IPS-NIHi11 (cell line): ENCODE results near the gene KCNH5.
A peak's percentile ranks its signal among the peaks of the same experiment; 100 is the strongest.

Source experiments
- DNase-seq: peaks from one replicate; pipeline ENCODE4 v3.0.0; 2012; ENCODE audit warnings: mixed read lengths, low spot score

Gene KCNH5, protein sequence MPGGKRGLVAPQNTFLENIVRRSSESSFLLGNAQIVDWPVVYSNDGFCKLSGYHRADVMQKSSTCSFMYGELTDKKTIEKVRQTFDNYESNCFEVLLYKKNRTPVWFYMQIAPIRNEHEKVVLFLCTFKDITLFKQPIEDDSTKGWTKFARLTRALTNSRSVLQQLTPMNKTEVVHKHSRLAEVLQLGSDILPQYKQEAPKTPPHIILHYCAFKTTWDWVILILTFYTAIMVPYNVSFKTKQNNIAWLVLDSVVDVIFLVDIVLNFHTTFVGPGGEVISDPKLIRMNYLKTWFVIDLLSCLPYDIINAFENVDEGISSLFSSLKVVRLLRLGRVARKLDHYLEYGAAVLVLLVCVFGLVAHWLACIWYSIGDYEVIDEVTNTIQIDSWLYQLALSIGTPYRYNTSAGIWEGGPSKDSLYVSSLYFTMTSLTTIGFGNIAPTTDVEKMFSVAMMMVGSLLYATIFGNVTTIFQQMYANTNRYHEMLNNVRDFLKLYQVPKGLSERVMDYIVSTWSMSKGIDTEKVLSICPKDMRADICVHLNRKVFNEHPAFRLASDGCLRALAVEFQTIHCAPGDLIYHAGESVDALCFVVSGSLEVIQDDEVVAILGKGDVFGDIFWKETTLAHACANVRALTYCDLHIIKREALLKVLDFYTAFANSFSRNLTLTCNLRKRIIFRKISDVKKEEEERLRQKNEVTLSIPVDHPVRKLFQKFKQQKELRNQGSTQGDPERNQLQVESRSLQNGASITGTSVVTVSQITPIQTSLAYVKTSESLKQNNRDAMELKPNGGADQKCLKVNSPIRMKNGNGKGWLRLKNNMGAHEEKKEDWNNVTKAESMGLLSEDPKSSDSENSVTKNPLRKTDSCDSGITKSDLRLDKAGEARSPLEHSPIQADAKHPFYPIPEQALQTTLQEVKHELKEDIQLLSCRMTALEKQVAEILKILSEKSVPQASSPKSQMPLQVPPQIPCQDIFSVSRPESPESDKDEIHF

DNA sequence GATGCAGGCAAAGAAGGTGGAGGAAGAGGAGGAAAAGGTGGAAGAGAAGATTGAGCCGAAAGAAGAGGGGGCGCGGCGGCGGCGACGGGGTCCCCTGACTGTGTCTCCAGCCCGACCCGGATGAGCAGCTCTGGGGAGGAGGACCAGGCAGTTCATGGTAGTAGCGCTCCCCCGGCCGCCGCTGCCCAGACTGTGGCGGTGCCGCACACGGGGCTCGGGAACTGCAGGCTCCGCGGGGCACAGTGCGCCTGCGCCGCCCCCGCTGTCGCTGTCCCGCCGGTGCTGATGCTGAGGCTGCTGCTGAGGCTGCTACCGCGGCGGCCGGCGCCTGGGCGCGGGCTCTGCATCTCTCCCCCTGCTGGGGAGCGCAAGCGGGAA, at the start of gene KCNH5:
KCNH5 (minus strand) TSS at position 225 of the 378 bp plus-strand sequence. CDS start 272 bp downstream, outside the sequence.
- DNase-seq: peak; percentile 90

DNA sequence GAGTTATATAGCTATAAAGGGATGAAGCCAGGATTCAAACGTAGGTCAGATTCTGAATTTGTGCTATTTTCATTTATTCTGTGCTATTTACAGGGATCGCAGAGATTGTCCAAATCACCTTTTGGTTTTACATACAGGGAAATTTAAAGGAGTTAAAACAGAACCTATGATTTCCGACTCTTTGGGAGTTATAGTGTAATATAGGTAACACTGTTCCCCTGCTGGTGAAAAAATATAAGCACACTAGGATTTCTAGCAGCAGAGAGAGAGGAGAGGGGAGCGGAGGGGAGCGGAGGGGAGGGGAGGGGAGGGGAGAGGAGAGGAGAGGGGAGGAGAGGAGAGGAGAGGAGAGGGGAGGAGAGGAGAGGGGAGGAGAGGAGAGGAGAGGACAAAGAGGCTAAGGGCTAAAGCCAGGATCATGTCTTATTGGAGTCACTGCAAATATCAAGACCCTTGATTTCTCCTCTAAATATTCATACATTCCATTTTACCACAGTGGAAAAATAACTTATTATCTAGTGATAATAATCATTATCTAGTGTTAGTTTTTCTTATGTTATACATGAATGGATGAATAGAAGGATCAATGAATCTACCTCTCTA, 46.2 kb upstream of the KCNH5 start:
- DNase-seq: no peak

DNA sequence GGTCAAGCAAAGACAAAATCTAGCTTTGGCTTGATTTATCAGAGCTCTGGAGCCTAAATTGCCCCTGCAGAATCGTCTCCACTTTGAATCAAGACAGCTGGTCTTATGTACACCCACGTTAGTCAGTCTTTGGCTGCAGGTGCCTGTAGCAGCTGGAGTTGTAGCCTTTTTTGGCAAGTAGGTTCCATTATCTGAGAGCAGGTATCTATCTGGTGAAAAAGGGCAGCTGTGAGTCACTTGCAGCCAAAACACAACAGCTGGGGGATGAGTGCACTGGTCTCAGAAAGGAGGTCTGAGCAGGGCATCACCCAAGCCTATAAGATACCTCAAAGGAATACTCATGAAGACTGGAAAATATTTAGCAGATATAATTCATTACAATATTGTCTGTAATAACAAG, 43.6 kb upstream of the KCNH5 start:
- no peak for DNase-seq

DNA sequence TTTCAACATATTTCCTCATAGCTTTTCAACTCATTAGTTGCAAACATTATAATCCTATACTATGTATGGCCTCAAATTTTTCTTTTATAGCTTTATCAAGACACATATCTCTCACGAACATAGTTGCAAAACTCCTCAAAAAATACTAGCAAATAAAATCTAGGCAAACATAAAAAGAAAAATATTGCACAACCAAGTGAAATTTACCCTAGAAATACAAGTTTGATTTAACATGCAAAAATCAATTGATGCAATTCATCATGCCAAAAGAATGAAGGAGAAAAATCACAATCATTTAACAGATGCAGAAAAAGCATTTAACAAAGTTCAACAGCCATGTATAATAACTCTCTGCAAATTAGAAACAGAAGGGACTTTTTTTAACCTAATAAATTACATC, 33.3 kb upstream of the KCNH5 start:
- DNase-seq: no peak

DNA sequence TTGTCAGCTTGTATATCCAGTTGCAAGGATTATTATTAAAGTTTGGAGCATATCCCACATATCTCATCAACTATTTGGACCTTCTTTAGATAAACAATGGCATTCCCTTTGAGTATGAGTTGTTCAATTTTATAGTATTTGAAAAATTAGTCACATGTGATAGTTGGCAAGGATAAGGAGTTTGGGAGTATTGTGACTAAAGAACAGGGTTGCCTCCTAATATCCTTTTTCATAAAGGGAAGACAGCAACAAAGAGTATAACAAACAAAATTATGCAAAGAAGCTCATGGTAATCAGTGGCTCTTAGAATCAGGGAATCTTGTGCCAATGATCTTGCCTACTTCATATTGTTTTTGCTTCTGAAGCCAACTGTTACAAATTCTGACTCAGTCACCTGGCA, 31.2 kb upstream of the KCNH5 start:
- DNase-seq: no peak

DNA sequence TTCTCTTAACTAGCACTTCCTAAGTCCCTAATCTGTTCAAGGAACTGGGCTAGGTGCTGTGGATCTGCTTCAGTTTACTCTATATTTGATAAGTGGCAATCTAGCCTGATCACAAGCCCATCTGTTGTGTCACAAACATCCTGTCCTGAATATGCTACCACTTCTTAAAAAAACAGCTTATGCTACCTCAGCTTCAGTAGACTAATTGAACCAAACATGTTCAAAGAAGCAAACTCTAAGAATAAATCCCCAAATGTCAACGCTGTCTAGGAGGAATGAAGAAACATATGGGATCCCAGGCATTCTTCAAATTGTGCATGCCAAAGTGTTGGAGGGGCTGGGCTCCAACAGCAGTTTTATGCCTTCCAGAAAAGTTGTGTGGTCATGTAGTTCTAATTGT, 10.4 kb upstream of the KCNH5 start:
- no peak for DNase-seq

DNA sequence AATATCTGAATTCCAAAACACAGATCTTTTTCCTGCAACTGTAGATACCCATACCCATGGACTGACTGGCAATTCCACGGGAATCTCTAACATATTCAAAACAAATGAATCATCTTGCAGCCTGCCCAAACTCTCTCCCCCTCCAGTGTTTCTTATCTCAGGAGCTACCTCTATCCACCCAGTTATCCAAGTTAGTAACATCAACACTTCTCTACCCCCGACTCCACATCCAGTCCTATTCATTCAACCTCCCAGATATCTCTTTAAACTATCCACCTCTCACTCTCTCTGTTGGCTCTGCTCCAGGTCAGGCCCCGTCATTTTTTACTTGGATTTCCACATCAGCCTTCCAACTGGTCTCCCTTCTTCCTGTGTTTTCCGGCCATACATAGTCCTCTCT, 6.7 kb upstream of the KCNH5 start:
- DNase-seq: no peak

DNA sequence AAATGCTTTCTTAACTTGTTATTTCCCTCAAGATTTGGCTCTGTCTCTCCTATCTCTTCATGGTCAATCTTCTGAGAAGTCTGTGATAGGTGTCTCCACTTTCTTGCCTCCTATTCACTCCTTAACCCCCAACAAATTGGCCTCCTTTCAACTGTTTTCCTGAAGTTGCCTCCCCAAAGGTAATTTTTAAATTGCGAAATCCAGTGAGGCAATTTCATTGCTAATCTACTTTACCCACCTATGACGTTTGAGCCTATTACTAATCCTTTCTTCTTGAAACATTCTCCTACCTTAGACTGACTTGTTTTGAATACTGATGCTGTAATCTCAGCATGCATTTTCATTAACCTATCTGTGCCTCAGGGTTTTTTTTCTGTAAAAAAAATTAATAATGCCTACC, 6.0 kb upstream of the KCNH5 start:
- no peak for DNase-seq

DNA sequence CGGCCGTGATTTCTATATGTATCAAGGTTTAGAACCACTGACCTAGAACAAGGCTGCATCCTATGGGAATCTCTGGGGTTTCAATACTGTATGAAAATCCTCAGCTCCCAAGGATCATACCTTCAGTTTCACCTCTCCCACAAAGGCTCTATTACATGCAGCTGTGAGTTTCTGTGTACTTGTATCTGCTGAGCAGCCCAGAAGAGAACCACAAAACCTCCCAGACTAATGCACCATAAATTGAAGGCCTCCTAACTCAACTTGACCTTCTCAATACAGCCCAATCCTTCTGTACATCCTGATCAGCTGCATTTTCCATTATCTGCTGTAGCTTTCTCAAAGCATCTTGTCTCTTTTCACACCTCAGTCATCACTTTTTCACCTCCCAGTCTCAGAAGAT, 5.4 kb upstream of the KCNH5 start:
- no peak for DNase-seq

DNA sequence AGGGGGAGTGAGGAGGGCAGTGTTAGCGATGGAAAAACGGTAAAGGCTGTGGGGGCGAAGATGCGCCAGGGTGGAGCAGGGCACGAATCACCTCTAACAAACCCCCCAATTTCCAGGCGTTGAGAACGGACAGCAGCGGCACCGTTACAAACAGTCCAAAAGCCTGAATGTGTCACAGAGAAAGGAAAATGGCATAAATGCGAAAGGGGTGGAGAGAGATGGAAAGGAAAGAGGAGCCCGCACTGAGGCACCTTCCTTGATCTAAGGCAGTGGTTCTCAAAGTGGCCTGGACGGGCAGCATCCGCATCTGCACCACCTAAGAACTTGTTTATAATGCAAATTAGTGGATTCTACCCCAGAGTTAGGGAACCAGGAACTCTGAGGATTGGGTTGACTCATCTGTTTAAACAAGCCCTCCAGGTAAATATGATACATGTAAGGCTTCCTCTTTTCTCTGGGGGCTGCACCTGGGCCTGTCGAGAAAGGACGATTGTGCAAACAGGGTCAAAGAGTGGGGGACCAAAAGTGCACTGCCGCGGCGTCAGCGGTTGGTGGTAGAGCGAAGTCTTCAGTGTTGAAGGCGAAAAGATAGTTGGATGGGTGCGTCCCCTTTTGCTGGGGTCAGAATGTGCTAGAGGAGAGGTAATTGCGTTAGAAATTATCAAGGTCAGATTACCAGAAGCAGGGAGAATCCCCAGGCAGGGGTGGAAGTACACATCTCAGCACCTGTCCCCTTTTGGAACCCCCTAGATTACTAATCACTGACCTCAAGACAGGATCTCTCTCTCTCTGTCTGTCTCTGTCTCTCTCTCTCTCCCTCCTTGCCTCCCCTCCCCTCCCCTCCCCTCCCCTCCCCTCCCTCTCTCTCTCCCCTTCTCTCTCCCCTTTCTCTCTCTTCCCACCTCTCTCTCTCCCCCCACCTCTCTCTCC, 1.3 kb upstream of the KCNH5 start:
- DNase-seq: peak; percentile 17

DNA sequence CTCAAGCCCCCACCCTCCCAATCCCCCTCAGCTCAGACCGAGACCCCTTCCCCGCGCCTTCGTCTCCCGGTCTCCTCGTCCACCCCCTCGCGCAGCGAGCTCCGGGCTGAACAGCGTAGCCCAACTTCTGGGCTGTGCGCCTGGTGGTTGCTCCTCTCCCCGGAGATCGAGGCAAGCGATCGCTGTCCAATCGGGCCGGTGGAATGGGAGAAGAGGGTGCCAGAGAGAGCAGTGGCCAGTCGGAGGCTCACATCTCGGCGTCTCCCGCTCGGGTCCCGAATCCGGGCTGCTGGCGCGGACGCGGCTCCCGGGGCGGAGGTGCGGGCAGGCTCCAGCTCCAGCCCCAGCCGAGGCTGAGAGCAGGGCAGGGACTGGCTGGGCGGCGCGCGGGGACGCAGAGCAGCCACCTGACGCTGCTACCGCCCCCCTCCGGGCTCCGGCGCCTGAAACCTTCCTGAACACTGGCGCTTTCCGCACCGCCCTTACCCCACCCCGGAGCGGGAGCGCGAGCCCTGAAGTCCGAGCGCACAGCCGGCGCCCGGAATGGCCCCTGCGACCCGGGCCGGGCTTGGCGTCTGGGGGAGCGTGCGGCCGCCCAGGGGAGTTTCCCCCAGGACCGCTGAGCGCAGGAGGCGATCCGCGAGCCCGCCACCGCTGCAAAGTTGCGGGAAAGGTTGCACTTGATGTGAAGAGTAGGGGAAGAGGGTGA, 508 bp upstream of the KCNH5 start:
- peak; percentile 78 for DNase-seq

DNA sequence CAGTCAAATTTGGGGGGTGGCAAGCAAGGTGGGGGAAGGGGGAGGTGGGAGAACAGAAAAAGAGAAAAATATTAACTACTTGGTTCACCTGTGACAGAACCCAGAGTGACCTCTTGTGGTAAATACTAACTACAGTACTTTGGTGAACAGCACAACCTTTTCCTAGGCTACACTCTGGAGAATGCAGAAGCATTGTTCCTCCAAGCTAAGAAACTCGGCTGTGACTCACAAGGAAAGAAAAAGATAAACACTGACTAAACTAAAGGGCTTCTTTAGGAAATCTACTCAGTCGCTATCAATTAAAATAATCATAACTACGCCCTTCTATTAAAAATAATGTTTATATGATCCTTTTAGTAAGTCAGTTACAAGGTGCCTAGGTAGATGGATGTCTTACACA, 5.4 kb downstream of the KCNH5 start:
- peak; percentile 24 for DNase-seq

DNA sequence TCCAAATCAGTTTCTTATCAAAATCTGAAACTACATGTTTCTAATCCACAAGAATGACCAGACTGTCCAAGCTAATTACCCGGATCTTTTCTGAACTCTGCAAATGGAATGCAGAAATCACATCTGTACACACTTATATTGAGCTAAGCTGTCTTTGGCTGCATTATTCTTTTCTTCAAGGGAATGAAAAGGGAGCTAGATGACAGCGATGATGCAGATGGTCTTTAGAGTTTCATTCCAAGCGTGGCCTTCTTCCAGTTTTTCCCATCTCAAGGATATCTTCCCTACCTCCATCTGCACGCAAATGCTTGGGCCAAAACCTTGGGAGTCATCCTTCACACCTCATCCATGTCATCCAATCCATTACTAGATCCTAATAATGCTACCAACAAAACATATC, 12.6 kb downstream of the KCNH5 start:
- no peak for DNase-seq

DNA sequence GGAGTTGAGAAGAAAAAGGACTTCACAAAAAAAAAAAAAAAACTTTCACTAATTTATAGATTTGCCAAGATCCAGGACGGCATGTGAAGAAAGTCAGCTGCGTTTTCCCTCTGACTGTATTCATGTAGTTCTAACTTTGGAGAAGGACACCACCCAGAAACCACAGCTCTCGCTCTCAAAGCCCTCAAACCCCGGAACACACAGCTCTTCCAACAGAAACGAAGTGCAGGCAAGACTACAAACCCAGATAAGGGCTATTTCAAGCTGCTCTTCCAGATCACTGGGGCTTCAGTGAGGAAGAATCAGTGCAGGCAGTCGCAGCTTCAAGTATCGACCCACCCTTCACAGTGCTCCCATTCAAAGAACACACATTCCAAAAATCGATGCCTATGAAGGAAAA, 13.2 kb downstream of the KCNH5 start:
- DNase-seq: no peak

DNA sequence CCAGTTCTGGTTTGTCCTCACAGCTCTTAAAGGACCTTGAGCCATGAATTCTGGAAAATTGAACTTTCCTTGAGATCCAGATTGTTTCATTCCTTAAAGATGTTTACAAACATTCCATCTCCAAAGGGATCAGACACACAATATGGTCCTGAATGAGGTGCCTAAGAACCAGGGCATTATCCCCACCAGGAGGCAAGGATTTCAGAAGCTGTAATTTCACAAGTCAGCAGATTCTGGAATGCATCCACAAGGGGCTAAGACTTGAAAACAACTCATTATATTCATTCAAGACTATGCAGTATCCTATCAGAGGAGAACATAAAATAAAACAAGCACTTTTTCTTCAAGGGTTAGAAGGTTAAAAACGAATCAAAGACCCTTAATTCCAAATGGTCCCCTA, 15.1 kb downstream of the KCNH5 start:
- no peak for DNase-seq

DNA sequence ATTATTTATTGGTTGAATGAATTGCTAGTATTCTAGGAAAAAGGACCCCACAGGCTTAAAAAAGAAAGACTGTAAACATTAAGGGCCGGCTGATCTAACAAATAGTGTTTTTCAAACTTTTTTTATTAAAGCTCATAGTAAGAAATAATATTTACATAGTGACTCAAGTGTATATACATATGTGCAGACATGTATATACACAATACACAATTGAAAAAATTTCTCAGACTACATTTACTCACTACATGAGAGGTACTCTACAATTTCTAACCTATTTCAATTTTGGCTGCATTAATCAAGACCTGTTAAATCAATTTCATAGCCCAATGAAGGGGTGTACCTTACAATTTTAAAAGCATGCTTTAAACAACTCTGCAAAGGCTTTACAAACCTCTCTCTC, 17.5 kb downstream of the KCNH5 start:
- no peak for DNase-seq

DNA sequence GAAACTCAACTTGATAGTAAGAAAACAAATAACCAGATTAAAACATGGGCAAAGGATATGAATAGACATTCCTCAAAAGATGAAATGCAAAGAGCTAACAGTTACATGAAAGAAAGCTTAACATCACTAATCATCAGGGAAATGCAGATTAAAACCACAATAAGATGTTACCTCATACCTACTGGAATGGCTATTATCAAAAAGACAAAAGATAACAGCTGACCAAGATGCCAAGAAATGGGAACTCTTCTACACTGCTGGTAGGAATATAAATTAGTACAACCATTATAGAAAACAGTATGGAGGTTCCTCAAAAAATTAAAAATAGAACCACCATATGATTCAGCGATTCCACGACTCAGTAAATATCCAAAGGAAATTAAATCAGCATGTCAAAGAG, 18.8 kb downstream of the KCNH5 start:
- DNase-seq: no peak

DNA sequence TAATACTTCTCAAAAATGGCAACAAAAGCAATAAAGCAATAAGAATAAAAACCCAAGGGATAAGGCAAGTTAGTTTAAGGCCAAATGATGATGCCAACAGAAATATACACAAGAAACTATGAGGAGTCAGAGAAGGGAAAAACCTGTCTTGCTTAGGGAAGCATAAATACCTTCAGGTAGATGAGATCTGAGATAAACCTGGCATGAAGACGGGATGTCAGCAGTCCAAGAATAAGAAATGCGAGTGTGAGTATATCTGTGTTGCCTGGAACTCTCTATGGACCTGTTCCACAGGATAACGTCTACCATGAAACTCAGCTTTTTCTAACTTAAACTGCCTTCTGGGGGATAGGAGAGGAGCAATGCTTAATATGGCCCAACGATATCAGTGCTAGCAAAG, 30.6 kb downstream of the KCNH5 start:
- no peak for DNase-seq

DNA sequence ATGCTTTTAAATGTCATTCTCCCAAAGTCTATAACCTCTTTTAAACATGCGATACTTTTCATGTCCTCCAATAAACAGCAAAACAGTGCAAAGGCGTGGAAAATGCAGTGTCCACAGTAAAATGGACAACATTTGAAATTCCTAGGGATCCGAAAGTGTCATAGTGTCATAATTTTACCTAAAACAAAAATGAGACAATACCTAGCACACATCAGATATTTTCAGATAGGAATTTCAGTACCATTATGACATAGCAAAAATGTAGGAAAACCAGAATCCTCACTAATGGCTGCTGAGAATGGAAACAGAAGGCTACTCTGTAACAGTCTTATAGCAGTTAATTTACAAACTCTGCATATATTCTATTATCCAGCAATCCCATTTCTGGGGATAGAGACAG, 33.1 kb downstream of the KCNH5 start:
- DNase-seq: no peak

DNA sequence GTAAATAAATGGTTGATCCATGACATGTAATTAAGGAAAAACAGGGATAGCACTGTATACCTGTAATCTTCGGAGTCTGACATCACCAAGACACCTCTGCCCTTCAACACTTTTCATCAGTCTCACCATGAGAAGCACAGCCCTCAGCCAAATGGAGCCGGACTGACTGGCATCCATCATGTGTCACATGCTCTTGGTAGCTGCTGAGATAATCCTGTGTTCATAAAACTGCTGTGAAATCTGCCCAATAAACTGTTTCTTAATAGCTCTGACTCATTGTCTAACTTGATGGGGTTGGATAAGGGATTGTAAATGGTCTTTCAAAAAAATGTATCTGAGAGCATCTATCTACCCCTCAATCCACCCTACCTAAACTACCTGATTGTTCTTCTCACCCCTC, 33.6 kb downstream of the KCNH5 start:
- no peak for DNase-seq

DNA sequence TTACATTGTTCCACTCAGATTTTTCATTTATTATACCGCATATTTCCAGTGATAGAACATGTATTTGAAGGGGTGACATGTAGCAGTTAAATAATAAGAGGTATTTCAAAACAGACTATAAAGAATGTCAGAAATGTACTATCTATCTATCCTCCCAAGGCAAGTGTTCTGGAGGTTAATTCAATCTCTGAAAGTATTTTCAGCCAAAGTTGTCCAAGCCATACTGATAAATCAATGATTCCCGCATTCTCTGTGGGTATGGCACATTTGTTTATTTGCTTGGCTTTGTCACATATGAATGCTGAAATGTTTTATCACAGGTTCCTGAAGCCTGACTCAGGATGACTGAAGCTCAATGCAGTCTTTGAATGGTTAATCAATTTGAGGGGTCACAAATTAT, 35.8 kb downstream of the KCNH5 start:
- DNase-seq: no peak
